ENCODE results near the gene DOK7. TPM values are rescaled to one million over a fixed set of nuclear protein-coding genes. Genes with fewer than 3 reads are reported as not detected.

The DOK7 gene
- total and polyA plus RNA-seq, 2 of the 4 experiments (the other 2 are of a cell fraction): not detected

GRCh38 chr4:3515646-3516045, 52.5 kb downstream of the DOK7 start:
- intact Hi-C loops (cut with micrococcal nuclease): no loop called here
- Histone ChIP-seq H3K9ac (ENCODE audit: low read depth, low read length) (no peak overlapping the region), H3K27me3 (ENCODE audit: control insufficient read depth, insufficient read depth, low read length) (no peaks in the 10 kb centered on the region), H3K79me1 (ENCODE audit: low read depth in 1 of 2, low read length in 2 of 2) (0 out of 4 replicates have a peak, but pooled peaks cover 0 to 4% of the 10 kb centered on the region in 2 experiments), H3K36me3 (ENCODE audit: control insufficient read depth, insufficient read depth, low read length) (peaks cover 70% of the 10 kb centered on the region), H3K14ac (replicated peaks; ENCODE audit: low read depth, low read length) (no peak overlapping the region), H3K9me3 (ENCODE audit: control insufficient read depth, insufficient read depth, low read length) (no peaks in the 10 kb centered on the region), H2AFZ (replicated peaks; ENCODE audit: low read length, poor library complexity) (peak overlapping the region; percentile 62), H3K23ac (ENCODE audit: low read depth, low read length) (no peak overlapping the region), H3K18ac (ENCODE audit: low read depth, low read length) (no peak overlapping the region), H3K27ac (ENCODE audit: insufficient read depth, low read length) (no peak overlapping the region), H2BK15ac (ENCODE audit: low read depth, low read length) (no peak overlapping the region), H3K4me3 (ENCODE audit: insufficient read depth, low read depth, low read length) (no peak overlapping the region), H4K20me1 (ENCODE audit: insufficient read depth, low read length) (peaks cover 8% of the 10 kb centered on the region; the same call in 1 of the 2 replicates), H4K8ac (ENCODE audit: low read depth in 2 of 2, low read length in 2 of 2) (no peak overlapping the region), H2AK9ac (replicated peaks; ENCODE audit: low read depth, low read length, poor library complexity) (no peak overlapping the region), H2AK5ac (ENCODE audit: low read depth, low read length) (no peak overlapping the region), H3K4ac (ENCODE audit: low read depth, low read length) (no peak overlapping the region), H3K9me1 (ENCODE audit: insufficient read depth, low read length) (no peaks in the 10 kb centered on the region), H2BK120ac (ENCODE audit: low read depth, low read length) (no peak overlapping the region), H2BK5ac (ENCODE audit: low read depth, low read length, poor library complexity, severe bottlenecking) (no peak overlapping the region), H3K4me2 (ENCODE audit: low read depth, low read length) (no peak overlapping the region), H4K91ac (ENCODE audit: insufficient read depth, low read depth, low read length) (no peak overlapping the region), H3K56ac (ENCODE audit: extremely low read depth, insufficient read depth, low read length) (no peak overlapping the region), H4K5ac (ENCODE audit: low read depth, low read length) (no peak overlapping the region), H2BK20ac (ENCODE audit: low read depth, low read length) (no peak overlapping the region), H3K4me1 (ENCODE audit: control insufficient read depth, insufficient read depth, low read length) (no peaks in the 10 kb centered on the region)
- DNase-seq (no peak), ATAC-seq (ENCODE audit: low read depth) (no peak)
- TF ChIP-seq MAZ (IDR thresholded peaks at IDR 0.05; ENCODE audit: borderline replicate concordance, low read depth, low read length): no peak
- no peak for TF ChIP-seq CHD1 (IDR thresholded peaks at IDR 0.05; ENCODE audit: low read depth, low read length)
- TF ChIP-seq BHLHE40 (IDR thresholded peaks at IDR 0.05; ENCODE audit: low read depth, low read length): no peak
- TF ChIP-seq ELK1 (IDR thresholded peaks at IDR 0.05; ENCODE audit: borderline replicate concordance, low read depth, low read length): no peak
- no peak for TF ChIP-seq POLR2A (IDR thresholded peaks at IDR 0.05; ENCODE audit: low read depth, low read length)
- TF ChIP-seq NFE2L2 (IDR thresholded peaks at IDR 0.05; ENCODE audit: low read depth, low read length): no peak
- TF ChIP-seq SMC3 (IDR thresholded peaks at IDR 0.05; ENCODE audit: low read depth, low read length): no peak
- no peak for TF ChIP-seq CEBPB (IDR thresholded peaks at IDR 0.05; ENCODE audit: low read depth, low read length)
- TF ChIP-seq RCOR1 (IDR thresholded peaks at IDR 0.05; ENCODE audit: insufficient replicate concordance, low read length): no peak
- no peak for TF ChIP-seq MAFK (IDR thresholded peaks at IDR 0.05; ENCODE audit: low read depth, low read length)
- no peak for TF ChIP-seq RFX5 (IDR thresholded peaks at IDR 0.05; ENCODE audit: low read depth, low read length)
- TF ChIP-seq MXI1 (IDR thresholded peaks at IDR 0.05; ENCODE audit: borderline replicate concordance, low read depth, low read length): no peak
- no peak for TF ChIP-seq CTCF (conservative IDR thresholded peaks at IDR 0.05; ENCODE audit: low read depth, low read length)
- TF ChIP-seq RAD21 (IDR thresholded peaks at IDR 0.05; ENCODE audit: low read length): no peak
- no peak for TF ChIP-seq USF2 (IDR thresholded peaks at IDR 0.05; ENCODE audit: low read depth, low read length)
- TF ChIP-seq FOS (IDR thresholded peaks at IDR 0.05; ENCODE audit: low read depth, low read length): no peak
- in situ Hi-C loops (cut with MboI; ENCODE audit: low sequenced_read_pairs): no loop called here
- POLR2A ChIA-PET (ENCODE audit: unreplicated experiment): no interaction called here
- dilution Hi-C loops (cut with HindIII; ENCODE audit: low sequenced_read_pairs, unreplicated experiment): no loop called here
- CTCF ChIA-PET: no interaction called here
- BruUV-seq (replicated peaks): no TSS peak
- 70% methylated on average over 2 of the region's 15 CpGs; no CpG with 5 or more reads in 1 of the 2 experiments for WGBS, 2 experiments (ENCODE audit: extremely low coverage in 2 of 2, insufficient read length in 1 of 2)
